Activated effector memory CD4-positive, alpha-beta T cell treated with Interleukin-2 at 50 U/mL for 16 hours (primary cell): Measurements from ENCODE around the gene LKAAEAR1.
"Not testable (repeated sequence)": the region's sequence is repeated elsewhere in the genome, so short reads cannot be mapped to it uniquely, and the experiment has no call there.

ENCODE experiments used
- DNase-seq: peaks from one replicate; pipeline ENCODE4 v3.0.0-alpha.2; 2020

The LKAAEAR1 gene

DNA sequence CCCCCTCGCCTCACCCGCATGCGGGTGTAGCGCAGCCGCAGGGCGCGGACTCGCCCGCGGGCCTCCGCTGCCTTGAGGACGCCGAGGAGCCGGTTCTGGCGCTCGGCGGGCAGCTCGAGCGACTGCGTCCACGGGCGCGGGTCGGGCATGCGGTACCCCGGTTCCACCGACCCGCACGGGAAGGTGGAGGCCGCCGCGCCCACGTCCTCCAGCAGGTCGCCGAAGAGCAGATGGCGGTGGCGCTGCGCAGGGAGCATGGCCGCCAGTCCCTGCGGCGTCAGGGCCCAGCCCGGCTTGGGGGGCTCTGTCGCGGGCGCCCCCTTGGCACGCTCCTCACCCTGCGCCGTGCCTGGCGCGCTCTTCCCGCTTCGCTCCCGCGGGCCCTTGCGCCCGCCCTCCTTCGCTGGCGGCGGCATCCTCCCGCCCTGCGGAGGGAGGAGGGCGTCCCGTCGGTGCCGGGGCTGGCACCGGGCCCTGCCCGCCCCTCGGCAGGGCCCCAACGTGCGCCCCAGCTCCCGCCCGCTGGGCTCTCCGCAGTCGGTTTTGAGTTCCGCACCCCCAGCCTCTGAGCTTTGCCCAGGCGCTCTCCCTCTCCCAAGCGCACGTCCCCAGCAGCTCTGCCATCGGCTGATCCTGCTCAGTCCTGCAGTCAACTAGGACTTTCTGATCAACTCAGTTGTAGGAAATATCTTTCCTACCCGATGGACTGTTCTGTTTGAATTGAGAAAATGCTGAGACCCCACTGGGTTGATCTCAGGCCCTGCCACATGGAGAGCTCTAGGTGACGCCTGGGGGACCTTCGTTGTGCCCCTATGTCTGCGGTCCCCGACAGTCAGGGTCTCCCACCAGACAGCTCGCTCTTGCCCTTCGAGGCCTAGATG, at the start of gene LKAAEAR1:
Gene LKAAEAR1 (minus strand): TSS at position 595 of the 881 bp plus-strand sequence. CDS start 179 bp downstream, at position 416.
- DNase-seq, result no peak

DNA sequence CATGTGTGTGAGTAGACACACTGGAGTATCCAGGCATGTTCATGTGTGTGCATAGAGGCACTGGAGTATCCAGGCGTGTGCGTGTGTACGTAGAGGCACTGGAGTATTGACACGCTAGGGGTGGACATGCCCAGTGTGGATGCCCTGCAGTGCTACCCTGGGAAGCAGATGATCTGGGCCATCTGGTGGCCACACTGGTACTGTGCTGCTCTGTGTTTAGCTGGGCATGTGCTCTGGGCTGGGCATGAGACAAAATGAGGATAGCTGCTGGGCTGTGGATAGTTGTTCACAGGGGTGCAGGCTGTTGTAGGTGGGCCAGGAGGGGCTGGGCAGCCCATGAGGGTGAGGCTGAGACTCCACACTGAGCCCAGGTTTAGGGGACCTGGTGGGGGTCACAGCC, 47.2 kb upstream of the LKAAEAR1 start:
- DNase-seq, result no peak

- no peak for DNase-seq
These were observed 46.7 kb upstream of the LKAAEAR1 start for GRCh38 chr20:64130876-64131275.

- DNase-seq, result no peak
These were observed 46.1 kb upstream of the LKAAEAR1 start for GRCh38 chr20:64130271-64130670.

GRCh38 chr20:64129146-64129782, 45.1 kb upstream of the LKAAEAR1 start:
- no peak for DNase-seq

GRCh38 chr20:64123517-64123916, 39.3 kb upstream of the LKAAEAR1 start:
- DNase-seq, result not testable (repeated sequence)

DNA sequence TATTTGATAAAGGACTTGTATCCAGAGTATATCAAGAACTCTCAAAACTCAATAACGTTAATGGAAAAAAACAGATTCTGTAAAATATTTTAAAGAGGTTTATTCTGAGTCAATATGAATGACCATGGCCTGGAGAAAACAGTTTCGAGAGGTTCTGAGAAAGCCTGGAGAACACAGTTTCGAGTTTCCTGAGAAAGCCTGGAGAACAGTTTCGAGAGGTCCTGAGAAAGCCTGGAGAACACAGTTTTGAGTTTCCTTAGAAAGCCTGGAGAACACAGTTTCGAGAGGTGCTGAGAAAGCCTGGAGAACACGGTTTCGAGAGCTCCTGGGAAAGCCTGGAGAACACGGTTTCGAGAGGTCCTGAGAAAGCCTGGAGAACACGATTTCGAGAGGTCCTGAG, 38.7 kb upstream of the LKAAEAR1 start:
- not testable (repeated sequence) for DNase-seq

DNA sequence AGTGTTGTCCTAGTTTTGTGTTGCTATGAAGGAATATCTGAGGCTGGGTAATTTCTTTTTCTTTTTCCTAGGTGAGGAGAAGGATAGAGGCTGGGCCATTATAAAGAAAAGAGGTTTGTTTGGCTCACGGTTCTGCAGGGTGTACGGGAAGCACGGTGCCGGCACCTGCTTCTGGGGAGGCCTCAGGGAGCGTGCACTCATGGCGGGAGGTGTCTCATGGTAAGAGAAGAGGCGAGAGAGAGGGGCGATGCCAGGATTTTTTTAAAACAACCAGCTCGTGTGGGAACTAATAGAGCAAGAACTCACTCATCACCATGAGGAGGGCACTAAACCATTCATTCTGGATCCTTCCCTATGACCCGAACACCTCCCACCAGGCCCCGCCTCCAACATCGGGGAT, 37.4 kb upstream of the LKAAEAR1 start:
- no peak for DNase-seq

- no peak for DNase-seq
These were observed 35.6 kb upstream of the LKAAEAR1 start for GRCh38 chr20:64119681-64120341.

DNA sequence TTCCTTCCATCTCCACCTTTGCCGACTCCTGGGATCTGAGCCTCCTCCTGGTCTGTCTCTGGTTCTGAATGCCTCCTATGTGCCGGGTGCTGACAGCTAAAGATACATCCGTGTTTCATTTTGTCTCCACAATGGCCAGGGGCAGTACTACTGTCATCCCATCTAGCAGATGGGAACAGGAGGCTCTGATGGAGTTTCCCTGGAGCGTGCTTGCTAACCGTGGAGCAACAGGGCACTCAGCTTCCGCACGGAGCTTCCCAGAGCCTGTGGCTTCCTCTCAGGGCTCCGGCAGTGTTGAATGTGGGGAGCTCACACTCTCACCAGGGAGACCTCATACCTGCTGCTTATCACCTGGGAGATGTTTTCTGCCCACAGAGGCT, 35.1 kb upstream of the LKAAEAR1 start:
- DNase-seq, result no peak

DNA sequence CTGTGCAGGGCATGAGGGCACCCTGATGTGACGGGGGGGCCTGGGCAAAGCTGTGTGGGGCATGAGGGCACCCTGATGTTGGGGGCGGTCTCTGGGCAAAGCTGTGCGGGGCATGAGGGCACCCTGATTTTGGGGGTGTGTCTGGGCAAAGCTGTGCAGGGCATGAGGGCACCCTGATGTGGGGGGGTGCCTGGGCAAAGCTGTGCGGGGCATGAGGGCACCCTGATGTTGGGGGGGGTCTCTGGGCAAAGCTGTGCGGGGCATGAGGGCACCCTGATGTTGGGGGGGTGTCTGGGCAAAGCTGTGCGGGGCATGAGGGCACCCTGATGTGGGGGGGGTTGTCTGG, 33.2 kb upstream of the LKAAEAR1 start:
- not testable (repeated sequence) for DNase-seq

- DNase-seq, result no peak
These were observed 32.6 kb upstream of the LKAAEAR1 start for GRCh38 chr20:64116541-64117431.

GRCh38 chr20:64116016-64116415, 31.8 kb upstream of the LKAAEAR1 start:
- no peak for DNase-seq

DNA sequence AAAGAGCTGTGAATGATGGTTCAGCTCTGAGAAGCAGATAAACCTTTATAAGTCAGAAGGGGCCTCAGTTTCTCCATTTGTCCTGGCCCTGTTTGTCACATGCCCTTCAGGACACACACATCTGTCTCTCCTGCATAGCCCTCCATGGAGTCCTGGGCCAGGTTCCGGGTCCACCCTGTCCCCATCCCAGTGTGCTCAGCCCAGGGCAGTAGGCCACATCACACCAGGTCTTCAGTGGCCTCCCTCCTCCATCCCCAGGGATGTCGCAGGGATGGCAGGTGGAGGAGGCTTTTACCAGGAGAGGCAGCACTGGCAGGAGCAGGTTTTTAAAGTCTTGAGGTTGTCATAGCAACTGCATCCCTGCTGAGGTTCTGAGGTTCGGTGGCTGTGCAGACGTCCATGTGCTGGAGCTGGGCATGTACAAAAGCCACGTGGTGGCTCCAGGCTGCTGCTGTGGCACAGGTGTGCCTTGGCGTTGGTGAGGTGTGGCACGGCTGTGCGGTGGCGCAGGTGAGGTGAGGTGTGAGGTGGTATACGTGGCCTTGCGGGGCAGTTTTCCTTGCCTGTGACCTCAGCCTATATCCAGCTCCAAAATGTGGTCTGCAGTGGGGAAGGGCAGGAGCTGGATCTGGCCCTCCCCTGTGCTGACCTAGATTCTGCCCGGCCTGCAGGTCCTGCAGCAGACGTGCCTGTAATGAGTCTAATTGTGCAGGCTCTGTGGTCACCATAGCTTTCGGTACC, 31.1 kb upstream of the LKAAEAR1 start:
- no peak for DNase-seq

DNA sequence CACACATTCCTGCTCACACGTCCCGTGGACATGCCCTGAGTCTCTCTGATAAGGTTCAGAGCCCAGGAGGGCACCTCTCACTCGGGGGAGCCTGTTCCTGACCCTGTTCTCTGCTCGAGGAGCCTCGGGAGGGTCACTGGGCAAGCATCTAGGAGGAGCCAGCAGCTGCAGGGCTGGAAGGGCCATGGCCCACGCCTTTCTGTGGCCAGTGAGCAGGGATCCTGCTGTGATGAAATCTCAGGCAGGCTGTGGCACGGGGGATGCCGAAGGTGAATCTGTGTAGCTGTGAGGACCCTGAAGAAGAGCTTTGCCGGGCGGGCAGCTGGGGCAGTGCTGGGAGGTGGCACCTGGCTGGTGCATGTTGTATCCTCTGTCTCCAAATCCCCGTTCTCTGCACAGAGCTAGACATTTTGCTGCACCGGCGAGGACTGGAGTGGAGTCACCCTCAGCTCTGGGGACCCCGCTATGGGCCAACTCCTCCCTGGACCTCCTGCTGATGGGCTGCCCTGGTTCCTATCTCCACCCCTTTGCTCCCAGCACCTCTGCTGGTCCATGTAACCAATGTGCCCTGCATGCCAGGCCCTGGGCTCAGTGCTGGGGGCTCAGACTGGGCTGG, 30.3 kb upstream of the LKAAEAR1 start:
- DNase-seq, result no peak

DNA sequence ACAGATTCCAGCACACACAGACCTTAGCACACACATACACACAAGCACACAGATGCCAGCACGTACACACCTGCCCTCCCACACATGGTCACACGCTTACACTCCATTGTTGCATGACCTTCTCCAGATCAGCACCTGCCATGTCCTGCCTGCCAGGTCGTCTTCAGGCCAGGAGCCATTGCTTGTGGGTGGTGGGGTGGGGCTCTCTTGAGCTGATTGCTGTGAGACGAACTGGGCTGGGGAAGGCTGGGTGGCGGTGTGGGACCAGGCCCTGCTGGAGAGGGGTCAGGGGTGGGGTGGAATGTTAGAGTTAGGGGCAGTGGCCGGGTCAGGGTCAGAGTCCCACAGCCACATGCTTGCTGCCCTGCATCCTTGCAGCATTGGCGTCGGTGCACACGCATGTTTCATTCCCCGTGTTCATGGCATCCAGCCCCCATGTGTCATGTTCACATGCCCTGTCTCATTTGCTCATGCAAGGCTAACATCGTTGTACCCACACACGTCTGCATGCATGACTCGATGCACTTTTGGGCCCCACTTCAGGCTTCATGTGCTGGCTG, 29.7 kb upstream of the LKAAEAR1 start:
- no peak for DNase-seq

DNA sequence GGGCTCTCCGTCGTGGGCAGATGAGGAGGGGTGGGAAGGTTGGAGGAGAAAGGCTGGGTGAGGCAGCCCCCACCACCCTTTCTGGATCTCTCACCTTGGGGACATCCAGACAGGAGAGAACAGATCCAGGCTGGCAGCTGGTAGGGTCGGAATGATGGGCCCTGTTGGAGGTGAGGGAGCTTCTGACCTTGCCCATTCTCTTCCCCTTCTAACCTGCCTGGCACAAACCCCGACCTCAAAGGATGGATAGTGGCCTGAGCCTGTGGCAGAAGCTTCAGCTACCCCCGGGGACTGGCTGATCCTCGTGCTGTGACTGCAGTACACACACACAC, 29.2 kb upstream of the LKAAEAR1 start:
- DNase-seq, result no peak

- DNase-seq, result no peak
These were observed 28.7 kb upstream of the LKAAEAR1 start for GRCh38 chr20:64112691-64113443.

GRCh38 chr20:64111841-64112641, 27.8 kb upstream of the LKAAEAR1 start:
- DNase-seq, result no peak
